Activated naive CD8-positive, alpha-beta T cell treated with anti-CD3 and anti-CD28 coated beads, Interleukin-2, amount 10 ng/mL, durations not matched to agents 7 days and 5 days (primary cell): Measurements from ENCODE around the gene FAM180A. TPM values are rescaled to one million over a fixed set of nuclear protein-coding genes. Genes with fewer than 3 reads are reported as not detected.

Source experiments
- ATAC-seq: fragments of 150-1000 bp; cut with Tn5 transposase; one replicate; pipeline ENCODE4 v1.10.0; 2021; ENCODE audit warnings: low read depth, moderate library complexity
- POLR2A ChIA-PET: fragments of 350-600 bp; sonication (Branson Sonifier 250); formaldehyde crosslinking; loops from one replicate; lab custom pipeline; 2021; ENCODE audit warnings: antibody characterized with exemption; lab: Charles Lee
- DNase-seq: peaks from one replicate; pipeline ENCODE4 v3.0.0; 2021
- H3K27ac Mint-ChIP-seq: one replicate; pipeline ENCODE4 v1.8.0; 2022; ENCODE audit warnings: mild to moderate bottlenecking, mixed read lengths
- H3K27me3 Mint-ChIP-seq: one replicate; pipeline ENCODE4 v1.8.0; 2022; ENCODE audit warnings: mild to moderate bottlenecking, moderate library complexity, mixed read lengths
- H3K36me3 Mint-ChIP-seq: one replicate; pipeline ENCODE4 v1.8.0; 2021; ENCODE audit warnings: mild to moderate bottlenecking, mixed read lengths
- H3K4me1 Mint-ChIP-seq: one replicate; pipeline ENCODE4 v1.8.0; 2021; ENCODE audit warnings: mixed read lengths
- H3K4me3 Mint-ChIP-seq: one replicate; pipeline ENCODE4 v1.8.0; 2022; ENCODE audit warnings: mild to moderate bottlenecking, moderate library complexity, mixed read lengths
- H3K9me3 Mint-ChIP-seq: one replicate; pipeline ENCODE4 v1.8.0; 2021; ENCODE audit warnings: mixed read lengths
- total RNA-seq, 2 experiments: library from RNA; stranded (reverse); gene quantifications; one replicate each; pipeline ENCODE4 v1.2.3, GENCODE V29; 2021

FAM180A gene
- not detected for total RNA-seq

DNA sequence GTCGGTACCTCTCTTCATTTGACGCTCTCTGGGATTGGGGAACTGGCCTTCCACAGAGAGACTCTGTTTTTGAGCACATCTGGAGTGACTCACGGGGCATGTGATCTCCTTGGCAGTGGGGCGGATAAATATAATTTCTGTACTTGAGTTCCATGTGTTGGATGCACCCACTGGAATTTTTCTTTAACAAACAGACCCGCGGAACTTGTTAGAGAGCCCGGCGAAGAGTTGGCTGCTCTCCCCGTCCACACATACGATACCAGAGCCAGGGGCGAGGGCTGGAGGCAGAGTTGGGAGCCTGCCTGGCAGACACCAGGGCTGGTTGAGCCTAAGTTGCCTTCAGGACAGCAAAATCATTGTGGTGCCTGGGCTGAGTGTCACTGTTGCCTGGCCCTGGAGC, at the start of gene FAM180A:
Gene FAM180A, minus strand, starts transcription at position 44 of the 400 bp plus-strand sequence. CDS start 233 bp downstream, outside the sequence.
- POLR2A ChIA-PET: no interaction called here
- ATAC-seq (no peak), DNase-seq (no peak)
- no peaks in the 10 kb centered on the region for H3K4me1 Mint-ChIP-seq
- H3K4me3 Mint-ChIP-seq: no peak within 1 kb of the TSS
- H3K27ac Mint-ChIP-seq: no peak within 1 kb of the TSS
- H3K36me3 Mint-ChIP-seq: no peaks in the 10 kb centered on the region
- H3K9me3 Mint-ChIP-seq: no peaks in the 10 kb centered on the region
- peaks cover 2% of the 10 kb centered on the region for H3K27me3 Mint-ChIP-seq

DNA sequence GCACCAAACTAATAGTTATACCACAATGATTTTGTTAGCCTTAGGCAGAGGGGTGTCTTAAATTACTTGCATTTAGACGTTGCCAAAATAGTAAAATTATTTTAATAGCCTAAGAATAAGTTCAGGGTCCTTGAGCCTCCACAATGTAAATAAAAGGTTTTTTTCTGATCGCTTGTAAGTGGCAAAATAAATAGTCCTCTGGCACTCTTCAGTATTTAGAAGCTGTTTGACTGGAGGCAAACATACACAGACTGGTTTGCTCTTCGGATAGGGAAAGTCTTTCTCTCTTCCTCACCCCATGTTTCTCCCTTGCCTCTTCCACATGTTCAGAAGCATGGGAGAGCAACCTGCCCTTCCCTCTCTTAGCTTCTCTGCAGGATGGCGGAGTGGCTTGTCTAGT, 49.5 kb upstream of the FAM180A start:
- no peak overlapping the region for H3K4me3 Mint-ChIP-seq
- DNase-seq (no peak), ATAC-seq (no peak)
- peaks cover 6% of the 10 kb centered on the region for H3K27me3 Mint-ChIP-seq
- H3K27ac Mint-ChIP-seq: no peak overlapping the region
- H3K4me1 Mint-ChIP-seq: peaks cover 5% of the 10 kb centered on the region
- POLR2A ChIA-PET: no interaction called here
- H3K36me3 Mint-ChIP-seq: no peaks in the 10 kb centered on the region
- H3K9me3 Mint-ChIP-seq: no peaks in the 10 kb centered on the region

DNA sequence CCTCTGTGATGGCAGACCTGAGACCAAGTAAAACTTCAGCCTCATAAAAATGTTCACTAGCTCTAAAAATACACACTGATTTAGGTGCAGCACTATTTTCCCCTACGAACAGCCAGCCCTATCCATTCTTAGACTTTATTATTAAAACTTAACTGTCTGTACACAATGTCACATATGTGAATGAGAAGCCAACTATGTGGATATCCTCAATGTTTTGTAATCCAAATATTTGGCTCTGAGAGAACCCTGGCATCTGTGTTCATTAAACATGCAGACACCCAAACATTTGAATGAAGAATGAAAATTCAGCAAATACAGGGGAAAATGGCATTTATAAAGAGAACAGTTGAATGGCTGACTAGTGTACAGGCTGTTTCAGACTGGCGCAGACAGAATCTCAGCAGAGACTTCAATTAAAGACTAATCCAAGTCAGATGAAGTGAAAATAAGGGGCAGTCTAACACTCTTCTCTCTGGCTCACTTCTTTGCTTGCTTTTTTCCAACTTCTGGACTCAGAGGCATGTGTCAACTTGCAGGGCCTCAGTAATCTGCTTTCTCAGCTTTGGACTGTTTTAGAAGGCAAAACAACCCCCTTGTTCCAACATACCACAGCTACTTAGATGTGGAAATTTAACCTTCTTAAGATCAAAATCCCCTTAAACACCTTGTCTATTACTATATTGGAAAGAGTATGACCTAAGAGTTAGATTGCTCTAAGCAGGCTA, 47.4 kb upstream of the FAM180A start:
- Mint-ChIP-seq H3K27ac (no peak overlapping the region), H3K4me1 (peaks cover 4% of the 10 kb centered on the region), H3K9me3 (no peaks in the 10 kb centered on the region), H3K4me3 (no peak overlapping the region), H3K27me3 (peaks cover 10% of the 10 kb centered on the region), H3K36me3 (no peaks in the 10 kb centered on the region)
- POLR2A ChIA-PET: no interaction called here
- ATAC-seq (no peak), DNase-seq (no peak)

DNA sequence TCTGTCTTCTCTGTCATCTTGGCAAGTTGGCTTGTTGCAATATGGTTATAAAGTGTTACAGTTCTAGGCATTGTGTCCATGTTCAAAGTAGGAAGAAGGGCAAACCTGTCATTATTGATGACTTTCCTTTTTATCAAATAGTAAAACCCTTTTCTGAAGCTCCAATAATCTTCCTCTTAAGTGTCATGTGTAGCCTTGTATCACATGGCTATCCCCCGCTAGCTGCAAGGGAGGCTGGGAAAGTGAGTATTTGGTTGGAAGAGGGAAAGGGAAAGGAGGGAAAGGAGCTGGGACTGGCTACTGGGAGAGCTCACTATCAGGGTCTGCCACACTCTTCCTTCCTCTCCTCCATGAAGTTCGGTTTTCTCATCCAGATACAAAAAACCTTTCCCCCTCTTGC, 45.2 kb upstream of the FAM180A start:
- DNase-seq (no peak), ATAC-seq (no peak)
- Mint-ChIP-seq H3K27me3 (peaks cover 7% of the 10 kb centered on the region), H3K4me3 (no peak overlapping the region), H3K4me1 (peaks cover 2% of the 10 kb centered on the region), H3K9me3 (no peaks in the 10 kb centered on the region), H3K36me3 (no peaks in the 10 kb centered on the region), H3K27ac (no peak overlapping the region)
- POLR2A ChIA-PET: no interaction called here

DNA sequence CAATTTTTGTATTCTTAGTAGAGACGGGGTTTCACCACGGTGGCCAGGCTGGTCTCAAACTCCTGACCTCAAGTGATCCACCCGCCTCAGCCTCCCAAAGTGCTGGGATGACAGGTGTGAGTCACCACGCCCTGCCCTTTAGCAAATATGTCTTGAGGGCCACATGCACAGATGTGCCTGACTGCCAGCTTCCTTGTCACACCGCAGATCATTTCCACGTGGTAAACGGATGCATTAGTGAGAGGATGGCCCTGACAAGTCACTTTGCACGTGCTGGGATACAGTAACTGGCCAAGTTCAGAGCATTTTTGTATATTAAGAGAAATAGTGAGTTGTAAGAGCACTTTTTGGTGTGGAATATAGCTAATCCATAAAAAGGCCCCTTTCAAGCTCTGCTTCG, 44.3 kb upstream of the FAM180A start:
- POLR2A ChIA-PET: no interaction called here
- Mint-ChIP-seq H3K27me3 (peaks cover 11% of the 10 kb centered on the region), H3K4me3 (no peak overlapping the region), H3K36me3 (no peaks in the 10 kb centered on the region), H3K4me1 (peaks cover 2% of the 10 kb centered on the region), H3K9me3 (no peaks in the 10 kb centered on the region), H3K27ac (no peak overlapping the region)
- DNase-seq (no peak), ATAC-seq (no peak)

DNA sequence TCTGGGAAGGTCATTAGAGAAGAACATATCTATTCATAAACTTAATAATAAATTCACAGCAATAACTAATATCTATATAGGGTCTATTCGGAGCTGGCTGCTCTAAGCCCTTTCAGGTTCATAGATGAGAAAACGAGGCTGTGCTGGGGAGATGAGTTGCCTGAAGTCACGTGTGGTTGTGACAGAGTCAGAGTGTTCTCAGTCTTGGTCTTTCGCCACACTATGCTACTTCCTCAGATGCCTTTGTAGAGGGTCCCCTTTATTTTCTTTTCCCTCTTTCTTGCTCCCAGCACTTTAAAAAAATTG, 43.7 kb upstream of the FAM180A start:
- Mint-ChIP-seq H3K4me1 (peaks cover 2% of the 10 kb centered on the region), H3K9me3 (no peaks in the 10 kb centered on the region), H3K36me3 (no peaks in the 10 kb centered on the region), H3K4me3 (no peak overlapping the region), H3K27ac (no peak overlapping the region), H3K27me3 (peaks cover 12% of the 10 kb centered on the region)
- ATAC-seq (no peak), DNase-seq (no peak)
- POLR2A ChIA-PET: no interaction called here

DNA sequence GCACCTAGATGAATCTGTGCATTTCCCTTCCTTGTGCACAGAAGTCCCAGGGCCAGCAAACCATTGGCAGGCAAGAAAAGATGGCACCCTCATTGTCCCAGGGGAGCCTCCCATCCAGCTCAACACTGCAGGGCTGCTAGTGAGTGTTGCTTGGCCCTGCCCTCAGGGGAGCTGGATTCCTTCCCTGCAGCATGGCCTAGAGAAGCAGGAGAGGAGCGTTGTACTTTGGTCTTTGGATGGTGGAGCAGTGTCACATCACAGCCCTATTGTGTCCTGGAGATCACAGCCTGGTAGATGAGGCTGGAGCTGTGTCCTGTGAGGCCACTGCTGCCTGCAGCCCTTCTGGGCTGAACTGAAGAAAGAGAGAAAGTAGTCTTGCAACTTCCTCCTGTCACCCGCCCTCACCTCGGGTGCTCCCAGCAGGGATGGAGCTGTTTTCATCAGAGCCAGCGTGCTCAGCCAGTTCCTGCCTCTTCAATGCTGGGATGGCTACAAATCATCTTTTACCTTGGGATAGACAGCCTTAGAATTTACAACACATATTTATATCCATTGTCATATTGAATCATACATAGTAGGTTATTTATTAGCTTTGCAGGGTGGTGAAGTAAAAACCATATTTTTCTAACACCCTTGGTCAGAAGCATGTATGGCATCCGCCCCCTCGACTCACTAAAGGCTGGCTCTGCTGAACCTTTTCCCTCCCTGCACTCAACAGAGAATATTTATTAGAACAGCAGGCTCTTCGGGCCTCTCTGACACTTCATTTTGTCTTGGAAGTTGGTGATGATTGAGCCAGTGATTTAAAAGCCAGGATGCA, 43.1 kb upstream of the FAM180A start:
- no peaks in the 10 kb centered on the region for H3K9me3 Mint-ChIP-seq
- ATAC-seq (no peak), DNase-seq (no peak)
- H3K4me1 Mint-ChIP-seq: peaks cover 2% of the 10 kb centered on the region
- no peak overlapping the region for H3K4me3 Mint-ChIP-seq
- no peak overlapping the region for H3K27ac Mint-ChIP-seq
- H3K36me3 Mint-ChIP-seq: no peaks in the 10 kb centered on the region
- peaks cover 15% of the 10 kb centered on the region for H3K27me3 Mint-ChIP-seq
- POLR2A ChIA-PET: no interaction called here

DNA sequence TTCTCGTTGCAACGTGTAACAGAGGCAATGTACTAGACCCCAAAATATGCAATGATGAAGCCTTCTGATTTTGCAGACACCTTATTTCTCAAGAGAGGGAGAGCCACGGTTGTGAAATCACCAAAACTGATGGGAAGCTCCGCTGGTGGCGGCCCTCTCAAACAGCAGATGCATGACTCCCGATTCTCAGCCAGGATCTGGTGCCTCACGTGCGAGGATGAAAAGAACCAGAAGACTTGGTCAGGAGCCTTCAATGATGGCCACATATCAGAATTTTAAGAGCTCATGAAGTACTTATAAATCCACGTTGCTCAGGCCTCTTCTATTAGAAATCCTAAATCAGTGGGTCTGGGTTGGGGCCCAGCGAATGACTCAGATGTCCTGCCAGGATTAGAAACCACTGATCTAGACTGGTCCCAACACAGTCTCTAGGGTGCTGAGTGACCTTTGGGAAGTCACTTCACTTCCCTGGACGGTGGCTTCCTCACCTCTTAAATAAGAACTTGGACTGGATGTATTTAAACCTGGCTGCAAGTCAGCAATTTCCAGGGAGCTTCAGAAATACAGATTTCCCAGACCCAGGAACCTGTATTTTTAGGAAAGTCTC, 41.9 kb upstream of the FAM180A start:
- DNase-seq: no peak
- H3K4me1 Mint-ChIP-seq: peaks cover 2% of the 10 kb centered on the region
- no peak for ATAC-seq
- POLR2A ChIA-PET: no interaction called here
- H3K27ac Mint-ChIP-seq: no peak overlapping the region
- H3K9me3 Mint-ChIP-seq: no peaks in the 10 kb centered on the region
- no peak overlapping the region for H3K4me3 Mint-ChIP-seq
- H3K36me3 Mint-ChIP-seq: no peaks in the 10 kb centered on the region
- H3K27me3 Mint-ChIP-seq: peaks cover 15% of the 10 kb centered on the region

DNA sequence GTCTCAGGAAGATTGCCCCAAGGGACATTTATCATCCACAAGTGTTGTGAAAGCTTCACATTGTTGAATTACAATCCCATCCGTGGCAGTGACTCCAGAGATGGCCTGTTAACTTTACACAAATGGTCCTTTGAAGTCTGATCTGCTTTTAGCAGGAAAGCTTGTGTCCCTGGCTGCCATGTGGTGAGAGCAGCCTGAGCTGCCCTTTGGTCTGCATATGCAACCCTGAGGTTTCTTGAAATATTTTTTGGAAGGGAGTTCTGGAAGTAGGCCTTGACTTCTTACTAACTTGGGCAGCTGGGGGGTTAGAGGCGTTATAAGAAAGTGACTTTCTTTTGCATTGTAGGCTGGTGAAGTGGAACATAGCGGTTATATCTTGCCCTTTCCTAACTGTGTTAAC, 41.3 kb upstream of the FAM180A start:
- Mint-ChIP-seq H3K27ac (no peak overlapping the region), H3K4me1 (peaks cover 2% of the 10 kb centered on the region), H3K4me3 (no peak overlapping the region), H3K36me3 (no peaks in the 10 kb centered on the region), H3K9me3 (no peaks in the 10 kb centered on the region), H3K27me3 (peaks cover 13% of the 10 kb centered on the region)
- no peak for DNase-seq
- POLR2A ChIA-PET: no interaction called here
- ATAC-seq: no peak

DNA sequence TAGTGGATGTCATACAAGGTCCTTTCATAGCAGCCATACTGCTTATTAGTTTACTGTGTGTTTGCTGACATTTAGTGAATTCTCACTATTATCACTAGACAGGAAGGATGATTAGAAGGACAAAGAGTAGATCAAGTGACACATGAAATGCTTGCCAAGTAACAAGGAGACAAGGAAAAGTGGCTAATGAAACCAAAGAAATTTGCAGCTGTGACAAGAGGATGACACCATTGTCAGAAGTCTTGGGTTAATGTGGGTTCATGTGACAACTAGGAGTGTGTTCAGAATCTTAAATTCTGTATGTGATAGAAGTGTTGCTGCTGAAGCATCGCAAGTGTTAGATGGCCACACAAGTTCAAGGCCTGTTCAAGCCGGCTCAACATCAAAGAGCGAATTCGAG, 40.8 kb upstream of the FAM180A start:
- DNase-seq (no peak), ATAC-seq (no peak)
- Mint-ChIP-seq H3K4me3 (no peak overlapping the region), H3K36me3 (no peaks in the 10 kb centered on the region), H3K27me3 (peaks cover 13% of the 10 kb centered on the region), H3K9me3 (no peaks in the 10 kb centered on the region), H3K4me1 (peaks cover 2% of the 10 kb centered on the region), H3K27ac (no peak overlapping the region)
- POLR2A ChIA-PET: no interaction called here

DNA sequence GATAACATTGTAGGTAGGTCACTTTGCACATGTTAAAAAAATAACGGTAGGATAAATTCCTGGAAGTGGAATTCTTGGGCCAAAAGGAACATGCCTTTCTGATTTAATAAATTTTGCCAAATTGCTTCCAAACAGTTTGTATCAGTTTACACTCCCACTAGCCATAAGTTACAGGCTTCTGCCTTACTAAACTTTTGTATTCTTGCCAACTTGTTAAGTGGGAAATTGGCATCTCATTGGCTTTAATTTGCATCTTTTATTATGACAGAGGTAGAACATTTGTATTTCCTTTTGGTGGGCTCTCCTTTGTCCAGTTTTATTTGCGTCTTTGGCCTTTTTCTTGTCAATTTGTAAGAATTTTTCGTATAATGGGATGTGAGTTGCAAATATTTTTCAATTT, 38.3 kb upstream of the FAM180A start:
- Mint-ChIP-seq H3K4me3 (no peak overlapping the region), H3K9me3 (no peaks in the 10 kb centered on the region), H3K4me1 (peaks cover 2% of the 10 kb centered on the region), H3K27me3 (peaks cover 16% of the 10 kb centered on the region), H3K36me3 (no peaks in the 10 kb centered on the region), H3K27ac (no peak overlapping the region)
- POLR2A ChIA-PET: no interaction called here
- DNase-seq (no peak), ATAC-seq (no peak)

DNA sequence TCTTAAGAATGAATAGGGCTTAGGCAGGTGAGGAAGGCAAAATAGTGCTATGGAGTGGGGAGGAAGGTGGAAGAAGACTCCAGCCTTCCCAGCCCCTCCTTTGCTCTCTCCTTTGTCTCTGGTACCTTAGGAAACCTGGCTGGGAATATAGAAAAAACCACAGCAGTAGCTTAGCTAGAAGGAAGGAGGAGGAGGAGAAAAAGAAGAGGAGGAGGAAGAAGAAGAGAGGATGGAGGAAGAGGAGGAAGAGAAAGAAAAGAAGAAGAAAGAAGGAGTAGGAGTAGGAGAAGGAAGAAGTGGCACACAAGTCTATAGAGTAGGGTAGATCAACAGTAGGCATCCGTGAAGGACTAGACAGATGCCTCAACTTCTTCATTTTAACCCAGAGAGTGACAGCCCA, 36.5 kb upstream of the FAM180A start:
- Mint-ChIP-seq H3K4me3 (no peak overlapping the region), H3K27ac (no peak overlapping the region)
- POLR2A ChIA-PET: no interaction called here

DNA sequence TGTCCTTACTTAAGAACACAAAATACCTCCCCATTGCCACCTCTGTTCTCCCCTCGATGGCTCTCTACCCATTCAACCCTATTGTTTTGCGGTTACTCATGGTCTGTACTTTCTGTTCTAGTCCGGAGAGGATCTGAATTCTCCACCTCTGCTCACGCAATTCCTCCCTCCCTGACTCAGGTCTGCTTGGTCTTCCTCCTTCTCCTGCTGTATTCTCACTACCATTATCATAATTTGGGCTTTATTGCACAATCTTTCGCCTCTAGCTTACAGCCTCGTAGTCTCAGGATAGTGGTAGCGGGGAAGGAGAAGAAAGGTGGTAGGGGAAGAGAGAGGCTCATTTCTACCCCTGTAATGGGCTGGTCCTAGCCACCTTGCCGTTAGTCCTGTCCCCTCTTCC, 35.4 kb upstream of the FAM180A start:
- H3K27ac Mint-ChIP-seq: no peak overlapping the region
- H3K4me1 Mint-ChIP-seq: no peaks in the 10 kb centered on the region
- H3K36me3 Mint-ChIP-seq: no peaks in the 10 kb centered on the region
- POLR2A ChIA-PET: no interaction called here
- peaks cover 17% of the 10 kb centered on the region for H3K27me3 Mint-ChIP-seq
- no peak overlapping the region for H3K4me3 Mint-ChIP-seq
- H3K9me3 Mint-ChIP-seq: no peaks in the 10 kb centered on the region
- DNase-seq (no peak), ATAC-seq (no peak)

More for the DNA sequence above, 36.5 kb upstream of the FAM180A start:
- Mint-ChIP-seq H3K36me3 (no peaks in the 10 kb centered on the region), H3K4me1 (no peaks in the 10 kb centered on the region), H3K9me3 (no peaks in the 10 kb centered on the region), H3K27me3 (peaks cover 17% of the 10 kb centered on the region)
- DNase-seq (no peak), ATAC-seq (no peak)

DNA sequence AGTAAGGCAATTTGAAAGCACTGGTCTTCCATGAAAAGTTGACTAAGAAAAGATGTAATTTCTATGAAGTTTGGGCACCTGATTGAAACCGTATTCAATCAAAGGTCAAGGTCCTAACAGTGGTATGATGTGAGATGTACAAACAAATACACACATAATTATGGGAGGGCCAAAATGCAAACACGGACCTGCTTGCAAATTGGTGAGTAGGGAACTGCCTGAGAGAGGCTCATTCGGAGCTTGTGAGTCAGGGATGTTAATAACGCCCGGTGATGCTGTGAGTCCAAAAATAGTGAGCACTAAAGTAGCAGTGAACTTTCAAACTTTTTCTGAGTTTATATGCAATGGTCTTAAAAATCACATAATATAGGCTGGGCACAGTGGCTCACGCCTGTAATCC, 34.2 kb upstream of the FAM180A start:
- no peaks in the 10 kb centered on the region for H3K4me1 Mint-ChIP-seq
- H3K36me3 Mint-ChIP-seq: no peaks in the 10 kb centered on the region
- H3K27me3 Mint-ChIP-seq: peaks cover 19% of the 10 kb centered on the region
- POLR2A ChIA-PET: no interaction called here
- H3K9me3 Mint-ChIP-seq: peaks cover 2% of the 10 kb centered on the region
- DNase-seq (no peak), ATAC-seq (no peak)
- H3K4me3 Mint-ChIP-seq: no peak overlapping the region
- no peak overlapping the region for H3K27ac Mint-ChIP-seq
